C4-2B (cell line): ENCODE data around the gene IGF2BP3.

Experiments used
- H3K27ac ChIP-seq: fragments of 450-650 bp; 2 replicates; pipeline ENCODE4 v1.5.1; 2017
- CTCF ChIP-seq: fragments of 450-650 bp; conservative IDR thresholded peaks from 2 replicates; pipeline ENCODE4 v1.5.1; 2017; ENCODE audit warnings: mild to moderate bottlenecking
- ZFX ChIP-seq: fragments of 450-650 bp; IDR thresholded peaks from 2 replicates; pipeline ENCODE4 v1.6.1; 2017

IGF2BP3 gene

GRCh38 chr7:23277359-23277989 is 192.8 kb downstream of the IGF2BP3 start:
- TF ChIP-seq CTCF (peak; percentile 88), ZFX (no peak)
- no peak overlapping the region for H3K27ac ChIP-seq

GRCh38 chr7:23276947-23277346 is 193.3 kb downstream of the IGF2BP3 start:
- no peak overlapping the region for H3K27ac ChIP-seq
- TF ChIP-seq ZFX (no peak), CTCF (no peak)

GRCh38 chr7:23276376-23276775 is 193.9 kb downstream of the IGF2BP3 start:
- no peak overlapping the region for H3K27ac ChIP-seq
- TF ChIP-seq CTCF (no peak), ZFX (no peak)

DNA sequence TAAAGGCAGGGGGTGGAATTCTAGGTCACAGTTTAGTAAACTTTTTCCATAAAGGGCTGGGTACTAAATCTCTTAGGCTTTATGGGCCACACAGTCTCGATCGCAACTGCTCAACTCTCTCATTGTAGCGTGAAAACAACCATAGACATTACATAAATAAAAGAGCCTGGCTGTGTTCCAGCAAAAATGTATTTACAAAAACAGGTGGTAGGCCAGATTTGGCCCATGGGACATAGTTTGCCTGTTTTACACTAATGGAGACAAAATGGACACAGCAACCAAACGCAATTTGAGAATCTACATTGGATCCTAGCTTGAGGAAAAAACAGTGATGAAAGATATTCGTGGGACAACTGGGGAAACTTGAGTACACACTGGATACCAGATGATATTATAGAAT is 194.4 kb downstream of the IGF2BP3 start:
- H3K27ac ChIP-seq: no peak overlapping the region
- no peak for TF ChIP-seq CTCF
- TF ChIP-seq ZFX: no peak

DNA sequence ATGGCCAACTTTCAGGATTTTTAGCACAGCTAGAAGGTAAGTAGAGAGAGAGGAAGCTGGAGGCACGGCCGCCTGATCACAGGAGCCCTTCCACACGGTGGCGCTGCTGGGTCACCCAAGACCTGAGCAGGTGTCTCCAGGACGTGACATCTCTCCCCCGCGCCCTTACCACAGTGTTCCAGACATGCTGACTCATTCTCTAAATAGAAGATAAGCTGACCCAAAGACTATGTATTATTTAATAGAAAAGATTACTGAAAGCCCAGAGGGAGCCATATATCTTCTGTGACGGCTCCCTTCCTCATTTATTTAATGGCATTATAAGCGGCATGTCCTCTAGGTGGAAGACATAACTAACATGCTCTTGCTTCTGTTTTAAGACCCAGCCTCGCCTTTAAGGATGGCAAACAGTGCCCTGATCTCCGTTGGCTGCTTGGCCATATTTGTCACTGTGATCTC is 197.1 kb downstream of the IGF2BP3 start:
- peak; percentile 97 for TF ChIP-seq CTCF
- TF ChIP-seq ZFX: no peak
- H3K27ac ChIP-seq: peak overlapping the region; percentile 48

DNA sequence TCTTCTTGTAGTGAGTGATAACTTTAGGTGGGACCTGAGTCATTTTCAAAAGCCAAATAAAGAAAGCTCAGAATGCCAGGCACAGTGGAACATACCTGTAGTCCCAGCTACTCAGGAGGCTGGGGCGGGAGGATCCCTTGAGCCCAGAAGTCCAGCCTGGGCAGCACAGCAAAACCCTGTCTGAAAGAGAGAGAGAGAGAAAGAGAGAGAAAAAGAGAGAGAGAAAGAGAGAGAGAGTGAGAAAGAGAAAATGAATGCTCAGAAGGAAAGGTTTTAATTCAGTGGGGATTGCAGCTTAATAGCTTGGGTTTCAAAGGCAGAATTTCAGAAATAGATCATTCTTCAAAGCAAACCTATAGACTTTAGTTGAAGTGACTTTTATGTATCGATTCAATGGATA is 198.0 kb downstream of the IGF2BP3 start:
- no peak for TF ChIP-seq ZFX
- no peak for TF ChIP-seq CTCF
- H3K27ac ChIP-seq: no peak overlapping the region

DNA sequence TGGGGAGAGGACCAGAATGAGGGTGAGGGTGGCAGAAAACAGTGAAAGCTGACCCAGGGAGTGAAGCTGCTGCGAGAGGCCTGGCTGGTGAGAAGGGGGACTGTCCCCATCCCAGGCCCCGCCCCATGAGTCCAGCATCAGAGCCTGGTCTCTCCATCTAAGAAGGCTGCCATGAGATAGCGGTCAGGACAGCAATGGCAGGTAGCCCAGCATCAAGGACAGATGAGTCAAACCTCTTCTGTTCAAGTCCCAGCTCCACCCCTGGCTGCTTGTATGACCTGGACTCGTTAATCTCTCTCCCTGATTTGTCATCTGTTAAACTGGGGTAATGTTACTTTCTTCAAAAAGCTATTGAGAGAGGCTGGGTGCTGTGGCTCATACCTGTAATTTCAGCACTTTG is 201.5 kb downstream of the IGF2BP3 start:
- H3K27ac ChIP-seq: no peak overlapping the region
- TF ChIP-seq CTCF (no peak), ZFX (no peak)
